Gastroesophageal sphincter (tissue), 3 donors: Measurements from ENCODE around the gene LSS.

Source experiments
- EP300 ChIP-seq: sonication (generic); formaldehyde crosslinking; IDR thresholded peaks from one replicate; pipeline ENCODE4 v1.6.1; 2017; ENCODE audit warnings: antibody characterized with exemption, mild to moderate bottlenecking
- POLR2A ChIP-seq, 2 donors: fragments of 450-650 bp; IDR thresholded peaks; one replicate each; pipeline ENCODE4 v1.6.1; 2017; ENCODE audit warnings: antibody characterized with exemption in 2 of 2, mild to moderate bottlenecking in 2 of 2, moderate library complexity in 1 of 2
- POLR2AphosphoS5 ChIP-seq: sonication (generic); formaldehyde crosslinking; IDR thresholded peaks from one replicate; pipeline ENCODE4 v1.6.1; 2017; ENCODE audit warnings: antibody characterized with exemption
- TF ChIP-seq, protein P1 (sequence below), 4 experiments: fragments of 200-600 bp in 2 of 4; fragments of 450-650 bp in 2 of 4; sonication (generic) in 1 of 4; IDR thresholded peaks; one replicate each; pipeline ENCODE4 v1.5.1; 2017 to 2019; ENCODE audit warnings: antibody characterized with exemption in 4 of 4, mild to moderate bottlenecking in 2 of 4, moderate library complexity in 2 of 4

DNA sequence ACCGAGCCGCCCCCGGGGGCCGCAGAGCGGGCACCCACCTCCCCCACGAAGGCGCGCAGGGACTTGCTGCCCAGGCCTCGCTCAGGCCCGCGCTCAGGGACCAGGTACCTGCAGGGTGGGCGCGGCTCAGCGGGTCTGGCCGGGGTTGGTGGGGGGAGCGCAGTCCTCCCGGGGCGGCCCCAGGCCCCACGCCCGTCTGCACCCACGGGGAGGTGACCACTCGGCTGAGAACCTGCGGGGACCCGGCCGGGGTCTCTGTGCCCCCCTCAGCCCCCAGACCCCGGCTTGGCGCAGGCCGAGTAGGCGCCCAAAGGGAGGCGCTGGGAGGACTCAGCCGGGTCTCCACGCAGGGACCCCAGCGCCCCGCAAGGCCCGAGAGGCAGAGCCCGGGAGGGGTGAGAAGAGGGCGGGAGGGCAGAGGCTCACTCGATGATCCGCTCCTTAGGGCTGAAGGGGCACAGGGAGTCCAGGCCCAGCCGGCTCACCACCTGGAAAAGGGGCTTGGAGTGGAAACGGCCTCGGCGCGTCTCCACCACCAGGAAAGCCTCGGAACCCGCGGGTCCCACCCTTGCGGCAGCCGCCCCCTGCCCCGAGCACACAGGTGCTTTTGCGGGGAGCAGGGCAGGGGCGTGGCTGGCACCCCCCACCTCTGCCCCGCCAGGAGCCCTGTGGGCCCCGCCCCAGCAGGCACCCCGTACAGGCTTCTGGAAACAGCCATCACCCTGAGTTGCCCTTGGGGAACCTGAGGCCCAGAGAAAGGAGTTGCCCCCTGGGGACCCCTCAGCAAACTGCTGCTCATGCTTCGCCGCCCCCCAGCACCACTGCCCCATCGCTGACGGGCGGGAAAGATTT is 82.5 kb downstream of the LSS start:
- TF ChIP-seq EP300 (no peak), POLR2A (IDR thresholded peaks at IDR 0.05) (no peak), POLR2AphosphoS5 (no peak)
- TF ChIP-seq, protein P1, sequence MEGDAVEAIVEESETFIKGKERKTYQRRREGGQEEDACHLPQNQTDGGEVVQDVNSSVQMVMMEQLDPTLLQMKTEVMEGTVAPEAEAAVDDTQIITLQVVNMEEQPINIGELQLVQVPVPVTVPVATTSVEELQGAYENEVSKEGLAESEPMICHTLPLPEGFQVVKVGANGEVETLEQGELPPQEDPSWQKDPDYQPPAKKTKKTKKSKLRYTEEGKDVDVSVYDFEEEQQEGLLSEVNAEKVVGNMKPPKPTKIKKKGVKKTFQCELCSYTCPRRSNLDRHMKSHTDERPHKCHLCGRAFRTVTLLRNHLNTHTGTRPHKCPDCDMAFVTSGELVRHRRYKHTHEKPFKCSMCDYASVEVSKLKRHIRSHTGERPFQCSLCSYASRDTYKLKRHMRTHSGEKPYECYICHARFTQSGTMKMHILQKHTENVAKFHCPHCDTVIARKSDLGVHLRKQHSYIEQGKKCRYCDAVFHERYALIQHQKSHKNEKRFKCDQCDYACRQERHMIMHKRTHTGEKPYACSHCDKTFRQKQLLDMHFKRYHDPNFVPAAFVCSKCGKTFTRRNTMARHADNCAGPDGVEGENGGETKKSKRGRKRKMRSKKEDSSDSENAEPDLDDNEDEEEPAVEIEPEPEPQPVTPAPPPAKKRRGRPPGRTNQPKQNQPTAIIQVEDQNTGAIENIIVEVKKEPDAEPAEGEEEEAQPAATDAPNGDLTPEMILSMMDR (IDR thresholded peaks at IDR 0.05): no peak
